ENCODE results near the gene GLI3.

The GLI3 gene

DNA sequence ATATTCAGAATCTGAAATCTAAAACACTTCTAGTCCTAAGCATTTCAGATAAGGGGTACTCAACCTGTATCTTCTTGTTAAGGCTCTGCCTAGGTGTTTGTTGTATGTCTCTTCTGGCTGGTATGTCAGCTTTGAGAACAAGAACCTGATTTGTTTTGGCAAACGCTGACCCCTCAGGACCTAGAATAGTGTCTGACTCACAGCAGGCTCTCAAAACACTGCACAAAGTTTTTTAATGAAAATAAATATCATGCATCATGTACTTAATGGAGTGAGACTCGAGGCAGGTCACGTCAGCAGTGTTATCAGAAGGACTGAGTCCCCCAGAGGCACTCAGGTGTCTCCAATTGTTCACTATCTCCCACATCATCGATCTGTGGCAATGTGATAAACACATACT is 99.1 kb downstream of the GLI3 start:
- TF ChIP-seq, protein P1, sequence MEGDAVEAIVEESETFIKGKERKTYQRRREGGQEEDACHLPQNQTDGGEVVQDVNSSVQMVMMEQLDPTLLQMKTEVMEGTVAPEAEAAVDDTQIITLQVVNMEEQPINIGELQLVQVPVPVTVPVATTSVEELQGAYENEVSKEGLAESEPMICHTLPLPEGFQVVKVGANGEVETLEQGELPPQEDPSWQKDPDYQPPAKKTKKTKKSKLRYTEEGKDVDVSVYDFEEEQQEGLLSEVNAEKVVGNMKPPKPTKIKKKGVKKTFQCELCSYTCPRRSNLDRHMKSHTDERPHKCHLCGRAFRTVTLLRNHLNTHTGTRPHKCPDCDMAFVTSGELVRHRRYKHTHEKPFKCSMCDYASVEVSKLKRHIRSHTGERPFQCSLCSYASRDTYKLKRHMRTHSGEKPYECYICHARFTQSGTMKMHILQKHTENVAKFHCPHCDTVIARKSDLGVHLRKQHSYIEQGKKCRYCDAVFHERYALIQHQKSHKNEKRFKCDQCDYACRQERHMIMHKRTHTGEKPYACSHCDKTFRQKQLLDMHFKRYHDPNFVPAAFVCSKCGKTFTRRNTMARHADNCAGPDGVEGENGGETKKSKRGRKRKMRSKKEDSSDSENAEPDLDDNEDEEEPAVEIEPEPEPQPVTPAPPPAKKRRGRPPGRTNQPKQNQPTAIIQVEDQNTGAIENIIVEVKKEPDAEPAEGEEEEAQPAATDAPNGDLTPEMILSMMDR (IDR thresholded peaks at IDR 0.05): no peak
- H3K27ac ChIP-seq: no peak overlapping the region
- no peaks in the 10 kb centered on the region for H3K27me3 ChIP-seq
- H3K36me3 ChIP-seq: no peaks in the 10 kb centered on the region
- no peaks in the 10 kb centered on the region for H3K4me1 ChIP-seq (ENCODE audit: control insufficient read depth in 1 of 2, insufficient read depth in 1 of 2, low read depth in 1 of 2, low read length in 1 of 2)
- H3K4me3 ChIP-seq (ENCODE audit: low read depth in 1 of 2, low read length in 1 of 2): no peak overlapping the region
- H3K9me3 ChIP-seq: no peaks in the 10 kb centered on the region

GRCh38 chr7:42137431-42137830 is 99.6 kb downstream of the GLI3 start:
- TF ChIP-seq, protein P1 (IDR thresholded peaks at IDR 0.05): no peak
- H3K4me1 ChIP-seq (ENCODE audit: control insufficient read depth in 1 of 2, insufficient read depth in 1 of 2, low read depth in 1 of 2, low read length in 1 of 2): no peaks in the 10 kb centered on the region
- H3K36me3 ChIP-seq: no peaks in the 10 kb centered on the region
- no peak overlapping the region for H3K4me3 ChIP-seq (ENCODE audit: low read depth in 1 of 2, low read length in 1 of 2)
- no peaks in the 10 kb centered on the region for H3K9me3 ChIP-seq
- no peaks in the 10 kb centered on the region for H3K27me3 ChIP-seq
- H3K27ac ChIP-seq: no peak overlapping the region

GRCh38 chr7:42135728-42136127 is 101.3 kb downstream of the GLI3 start:
- Histone ChIP-seq H3K36me3 (no peaks in the 10 kb centered on the region), H3K4me1 (ENCODE audit: control insufficient read depth in 1 of 2, insufficient read depth in 1 of 2, low read depth in 1 of 2, low read length in 1 of 2) (no peaks in the 10 kb centered on the region), H3K4me3 (ENCODE audit: low read depth in 1 of 2, low read length in 1 of 2) (no peak overlapping the region), H3K27me3 (no peaks in the 10 kb centered on the region), H3K9me3 (no peaks in the 10 kb centered on the region), H3K27ac (no peak overlapping the region)
- TF ChIP-seq, protein P1 (IDR thresholded peaks at IDR 0.05): no peak

DNA sequence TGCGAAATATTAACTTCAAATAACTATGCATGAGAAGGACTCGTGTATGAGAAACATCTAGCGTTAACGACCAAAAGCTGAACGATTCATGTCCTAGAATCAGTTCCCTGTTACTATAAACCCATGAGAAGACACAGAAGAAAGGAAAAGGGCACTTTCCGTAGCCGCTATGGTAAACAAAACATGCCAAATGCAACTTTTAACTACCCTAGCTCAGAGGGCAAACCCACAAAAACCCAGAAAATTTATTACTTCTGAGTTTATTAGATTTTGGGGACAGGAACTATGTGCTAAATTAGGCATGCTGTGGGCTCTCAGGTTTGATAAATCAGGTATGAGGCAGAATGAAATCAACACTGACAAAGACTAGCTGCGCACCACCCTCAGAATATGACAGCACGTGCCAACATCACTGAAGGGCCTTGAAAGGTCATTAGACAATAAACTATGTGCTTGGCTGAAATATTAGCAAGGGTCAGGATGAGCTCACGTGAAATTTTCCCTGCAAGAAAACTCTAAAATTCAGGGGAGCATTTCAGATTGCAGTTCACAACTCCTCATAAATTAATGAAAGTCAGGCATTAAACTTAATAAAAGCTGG is 102.6 kb downstream of the GLI3 start:
- Histone ChIP-seq H3K4me3 (ENCODE audit: low read depth in 1 of 2, low read length in 1 of 2) (no peak overlapping the region), H3K27me3 (no peaks in the 10 kb centered on the region), H3K9me3 (no peaks in the 10 kb centered on the region), H3K36me3 (no peaks in the 10 kb centered on the region), H3K27ac (no peak overlapping the region), H3K4me1 (ENCODE audit: control insufficient read depth in 1 of 2, insufficient read depth in 1 of 2, low read depth in 1 of 2, low read length in 1 of 2) (no peaks in the 10 kb centered on the region)
- TF ChIP-seq, protein P1 (IDR thresholded peaks at IDR 0.05): no peak

- no peak overlapping the region for H3K4me3 ChIP-seq (ENCODE audit: low read depth in 1 of 2, low read length in 1 of 2)
- H3K27ac ChIP-seq: no peak overlapping the region
- no peaks in the 10 kb centered on the region for H3K9me3 ChIP-seq
- no peaks in the 10 kb centered on the region for H3K36me3 ChIP-seq
- no peaks in the 10 kb centered on the region for H3K27me3 ChIP-seq
- TF ChIP-seq, protein P1 (IDR thresholded peaks at IDR 0.05): no peak
- no peaks in the 10 kb centered on the region for H3K4me1 ChIP-seq (ENCODE audit: control insufficient read depth in 1 of 2, insufficient read depth in 1 of 2, low read depth in 1 of 2, low read length in 1 of 2)
These were observed 103.7 kb downstream of the GLI3 start for GRCh38 chr7:42133321-42133720.

DNA sequence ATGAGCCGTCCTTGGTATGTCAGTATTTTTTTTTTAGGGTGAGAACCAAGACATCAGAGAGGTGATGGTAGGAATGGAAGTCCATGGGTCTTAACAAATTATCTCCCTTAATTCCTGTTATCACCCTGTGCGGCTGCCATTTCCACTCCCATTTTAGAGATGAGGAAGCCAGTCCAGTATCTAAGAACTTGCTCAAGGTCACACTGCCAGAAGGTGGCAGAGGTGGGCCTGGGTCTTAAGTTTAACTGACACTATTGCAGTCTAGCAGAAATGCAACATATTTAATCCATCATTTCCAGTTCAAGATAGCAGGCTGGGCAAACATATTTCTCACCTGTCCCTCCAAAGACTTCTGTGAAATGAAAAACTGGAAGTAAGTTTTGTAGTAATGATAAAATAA is 108.3 kb downstream of the GLI3 start:
- TF ChIP-seq, protein P1 (IDR thresholded peaks at IDR 0.05): no peak
- H3K27ac ChIP-seq: no peak overlapping the region
- no peak overlapping the region for H3K4me3 ChIP-seq (ENCODE audit: low read depth in 1 of 2, low read length in 1 of 2)
- H3K9me3 ChIP-seq: no peaks in the 10 kb centered on the region
- no peaks in the 10 kb centered on the region for H3K4me1 ChIP-seq (ENCODE audit: control insufficient read depth in 1 of 2, insufficient read depth in 1 of 2, low read depth in 1 of 2, low read length in 1 of 2)
- H3K36me3 ChIP-seq: no peaks in the 10 kb centered on the region
- no peaks in the 10 kb centered on the region for H3K27me3 ChIP-seq

Measured in neutrophil (primary cell).